ENCODE data around the gene DDIT3.

DNA sequence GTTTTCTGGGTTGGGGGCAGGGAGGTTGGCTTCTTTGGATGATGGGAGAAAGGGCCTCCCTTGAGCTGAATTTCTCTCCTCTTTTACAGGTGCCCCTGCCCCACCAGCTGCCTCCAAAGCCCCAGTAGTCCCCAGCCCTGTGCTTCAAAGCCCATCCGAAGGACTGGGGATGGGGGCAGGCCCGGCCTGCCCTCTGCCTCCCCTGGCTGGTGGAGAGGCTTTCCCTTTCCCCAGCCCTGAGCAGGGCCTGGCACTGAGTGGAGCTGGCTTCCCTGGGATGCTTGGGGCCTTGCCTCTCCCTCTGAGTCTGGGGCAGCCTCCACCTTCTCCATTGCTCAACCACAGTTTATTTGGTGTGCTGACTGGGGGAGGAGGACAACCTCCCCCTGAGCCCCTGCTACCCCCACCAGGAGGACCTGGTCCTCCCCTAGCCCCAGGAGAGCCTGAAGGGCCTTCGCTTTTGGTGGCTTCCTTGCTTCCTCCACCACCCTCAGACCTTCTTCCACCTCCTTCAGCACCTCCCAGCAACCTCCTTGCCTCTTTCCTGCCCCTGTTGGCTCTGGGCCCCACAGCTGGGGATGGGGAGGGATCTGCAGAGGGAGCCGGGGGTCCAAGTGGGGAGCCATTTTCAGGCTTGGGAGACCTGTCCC, 6.3 kb upstream of the DDIT3 start:
- TF ChIP-seq EZH2 (IDR thresholded peaks at IDR 0.05) (no peak), POLR2AphosphoS5 (IDR thresholded peaks at IDR 0.05; ENCODE audit: borderline replicate concordance, low read depth, low read length) (no peak)
